Body of pancreas (tissue), 4 donors: Measurements from ENCODE around the gene CCDC34.

Experiments used
- CTCF ChIP-seq, 7 experiments: fragments of 450-650 bp in 4 of 7; fragments of 200-600 bp in 3 of 7; sonication (generic) in 3 of 7; IDR thresholded peaks; one replicate each; pipeline ENCODE4 v1.5.1; 2016 to 2019; ENCODE audit warnings: antibody characterized with exemption in 7 of 7
- POLR2A ChIP-seq, 3 donors: fragments of 450-650 bp; IDR thresholded peaks; one replicate each; pipeline ENCODE4 v1.6.1; 2016; ENCODE audit warnings: antibody characterized with exemption in 3 of 3, mild to moderate bottlenecking in 2 of 3

DNA sequence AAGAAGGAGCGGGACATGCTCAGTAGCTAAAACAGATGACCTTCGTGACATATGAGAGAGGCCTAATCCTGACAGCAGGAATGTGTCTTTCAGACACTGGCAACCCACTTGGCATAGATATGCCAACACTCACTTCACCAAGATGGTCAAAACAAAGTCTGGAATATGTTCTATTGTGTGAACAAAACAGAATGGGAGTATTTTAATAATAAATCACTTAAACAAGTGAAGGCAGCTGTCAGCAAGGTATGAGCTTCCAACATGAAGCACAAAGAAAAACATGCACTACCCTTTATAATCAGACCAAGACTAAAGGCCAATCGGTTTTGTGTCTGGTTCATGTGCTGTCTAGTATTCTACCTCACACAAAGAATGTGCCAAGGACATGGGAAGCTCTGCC, 23.1 kb downstream of the CCDC34 start:
- TF ChIP-seq POLR2A (IDR thresholded peaks at IDR 0.05) (no peak), CTCF (IDR thresholded peaks at IDR 0.05) (no peak)
